A549 (cell line): ENCODE measurements around the gene FATE1. TPM values are rescaled to one million over a fixed set of nuclear protein-coding genes. Genes with fewer than 3 reads are reported as not detected.

Experiments
- ATAC-seq, 2 experiments: fragments of 200-7000 bp in 1 of 2; fragments of >200 bp in 1 of 2; cut with Nextera tagmentation in 1 of 2; cut with Tn5 transposase in 1 of 2; 3 replicates each; pipeline versions ENCODE4 v1.8.0 to v1.9.1; 2018 to 2020; ENCODE audit warnings: mild to moderate bottlenecking in 1 of 2, moderate library complexity in 1 of 2
- CTCF ChIA-PET: fragments of 300-600 bp; sonication (Branson Sonifier 250); formaldehyde crosslinking; extraction: SDS; loops from one replicate; lab custom pipeline; 2021; ENCODE audit warnings: antibody characterized with exemption, inconsistent platforms; lab: Yijun Ruan, JAX
- POLR2A ChIA-PET: fragments of 350-600 bp; formaldehyde crosslinking; extraction: SDS; loops from one replicate; lab custom pipeline; 2021; ENCODE audit warnings: antibody characterized with exemption, inconsistent platforms; lab: Yijun Ruan, JAX
- DNase-seq, 2 experiments: peaks; one replicate each; pipeline versions ENCODE4 v3.0.0 to v3.0.0-alpha.2; 2011 to 2016; ENCODE audit warnings: low read depth in 1 of 2, low spot score in 1 of 2
- FAIRE-seq: peaks from 2 replicates; lab custom pipeline; 2011; peaks lifted over from hg19 to GRCh38; lab: Jason Lieb, UNC
- H3K27ac ChIP-seq, 2 experiments: fragments of >200 bp; sonication (Bioruptor Twin); formaldehyde crosslinking; 3 replicates each; pipeline ENCODE4 v1.5.1; 2016 to 2017
- H3K4me1 ChIP-seq: fragments of >200 bp; sonication (Bioruptor Twin); formaldehyde crosslinking; 3 replicates; pipeline ENCODE4 v1.6.1; 2016
- H3K4me2 ChIP-seq: fragments of >200 bp; sonication (Bioruptor Twin); formaldehyde crosslinking; 3 replicates; pipeline ENCODE4 v1.6.1; 2016
- H3K4me3 ChIP-seq: fragments of >200 bp; sonication (Bioruptor Twin); formaldehyde crosslinking; 3 replicates; pipeline ENCODE4 v1.5.1; 2016
- H3K9me3 ChIP-seq: fragments of >200 bp; sonication (Bioruptor Twin); formaldehyde crosslinking; 3 replicates; pipeline ENCODE4 v1.6.1; 2016
- BHLHE40 ChIP-seq: IDR thresholded peaks from 2 replicates; pipeline ENCODE4 v1.6.1; 2012; ENCODE audit warnings: low read depth, low read length, inconsistent platforms
- CBX2 ChIP-seq: fragments of 200-600 bp; sonication (generic); IDR thresholded peaks from 2 replicates; pipeline ENCODE4 v1.6.1; 2016; ENCODE audit warnings: low read depth, mild to moderate bottlenecking, borderline replicate concordance
- CHD2 ChIP-seq: fragments of 150-350 bp; IDR thresholded peaks from 2 replicates; pipeline ENCODE4 v1.6.1; 2014; ENCODE audit warnings: low read length; ENCODE audit not compliant: partially characterized antibody
- EP300 ChIP-seq, 2 experiments: fragments of >200 bp; sonication (Bioruptor Twin); formaldehyde crosslinking; IDR thresholded peaks; 2 replicates in 1 of 2; 3 replicates in 1 of 2; pipeline ENCODE4 v1.6.1; 2016 to 2017
- ESRRA ChIP-seq: fragments of 150-350 bp; IDR thresholded peaks from 2 replicates; pipeline ENCODE4 v1.6.1; 2014; ENCODE audit warnings: mild to moderate bottlenecking, low read length, borderline replicate concordance
- FOSB ChIP-seq: fragments of 250-450 bp; sonication (Bioruptor Pico); IDR thresholded peaks from 2 replicates; pipeline ENCODE4 v1.5.0; 2020; ENCODE audit warnings: mild to moderate bottlenecking, moderate library complexity
- FOXS1 ChIP-seq: fragments of 250-450 bp; sonication (Bioruptor Pico); IDR thresholded peaks from 2 replicates; pipeline ENCODE4 v1.5.0; 2020; ENCODE audit warnings: mild to moderate bottlenecking, moderate library complexity
- HDAC2 ChIP-seq: fragments of 200-600 bp; sonication (generic); IDR thresholded peaks from 2 replicates; pipeline ENCODE4 v1.6.1; 2016
- HEYL ChIP-seq: fragments of 250-450 bp; sonication (Bioruptor Pico); IDR thresholded peaks from 2 replicates; pipeline ENCODE4 v1.8.0; 2021; ENCODE audit warnings: mild to moderate bottlenecking, moderate library complexity
- HOXB13 ChIP-seq: fragments of 250-450 bp; sonication (Bioruptor Pico); IDR thresholded peaks from 2 replicates; pipeline ENCODE4 v1.5.0; 2020; ENCODE audit warnings: low read depth, mild to moderate bottlenecking, moderate library complexity
- JUN ChIP-seq, 2 experiments: fragments of >200 bp; sonication (Bioruptor Twin); formaldehyde crosslinking; IDR thresholded peaks; 2 replicates in 1 of 2; 3 replicates in 1 of 2; pipeline ENCODE4 v1.6.1; 2016 to 2017
- KDM5A ChIP-seq: fragments of 200-600 bp; sonication (generic); IDR thresholded peaks from 2 replicates; pipeline ENCODE4 v1.6.1; 2016; ENCODE audit warnings: antibody characterized with exemption, mild to moderate bottlenecking
- MYC ChIP-seq: IDR thresholded peaks from 2 replicates; pipeline ENCODE4 v1.6.1; 2012; ENCODE audit warnings: mild to moderate bottlenecking, inconsistent platforms, low read length, improper control_type of control experiment, borderline replicate concordance
- NFE2L2 ChIP-seq: fragments of 150-350 bp; conservative IDR thresholded peaks from 2 replicates; pipeline ENCODE4 v1.6.1; 2014; ENCODE audit warnings: low read length
- NPAS2 ChIP-seq: fragments of 250-450 bp; sonication (Bioruptor Pico); IDR thresholded peaks from 2 replicates; pipeline ENCODE4 v1.8.0; 2022; ENCODE audit warnings: mild to moderate bottlenecking, moderate library complexity, borderline replicate concordance
- NR3C1 ChIP-seq: fragments of >200 bp; sonication (Bioruptor Twin); formaldehyde crosslinking; IDR thresholded peaks from 3 replicates; pipeline ENCODE4 v1.6.1; 2017
- PHF8 ChIP-seq: fragments of 200-600 bp; sonication (generic); IDR thresholded peaks from 2 replicates; pipeline ENCODE4 v1.6.1; 2016; ENCODE audit warnings: low read depth, mild to moderate bottlenecking, antibody characterized with exemption, moderate library complexity, borderline replicate concordance
- POLR2A ChIP-seq: IDR thresholded peaks from 2 replicates; pipeline ENCODE4 v1.6.1; 2012; ENCODE audit warnings: mild to moderate bottlenecking, low read length
- RARB ChIP-seq: fragments of 250-450 bp; sonication (Bioruptor Pico); IDR thresholded peaks from 2 replicates; pipeline ENCODE4 v1.8.0; 2021; ENCODE audit warnings: mild to moderate bottlenecking, moderate library complexity
- RCOR1 ChIP-seq: fragments of 150-350 bp; IDR thresholded peaks from 2 replicates; pipeline ENCODE4 v1.6.1; 2014; ENCODE audit warnings: antibody characterized with exemption, low read length, low read depth
- TP53 ChIP-seq: fragments of 250-450 bp; sonication (Bioruptor Pico); IDR thresholded peaks from 2 replicates; pipeline ENCODE4 v1.5.0; 2021; ENCODE audit warnings: mild to moderate bottlenecking, moderate library complexity
- ZC3H11A ChIP-seq: fragments of 450-650 bp; IDR thresholded peaks from 2 replicates; pipeline ENCODE4 v1.6.1; 2014; ENCODE audit warnings: antibody characterized with exemption, mild to moderate bottlenecking
- ZFP36 ChIP-seq: fragments of 450-650 bp; IDR thresholded peaks from 2 replicates; pipeline ENCODE4 v1.6.1; 2014; ENCODE audit warnings: borderline replicate concordance; ENCODE audit not compliant: partially characterized antibody
- ZSCAN20 ChIP-seq: fragments of 250-450 bp; sonication (Bioruptor Pico); IDR thresholded peaks from 2 replicates; pipeline ENCODE4 v1.8.0; 2022; ENCODE audit warnings: mild to moderate bottlenecking, moderate library complexity
- WGBS: methylation state at CpG from one replicate; pipeline ENCODE4 v1.1.6; 2017; ENCODE audit errors: missing lambda C conversion rate; 5-methylcytosine and 5-hydroxymethylcytosine counted together
- polyA plus RNA-seq, 4 experiments: library from polyadenylated mRNA; depleted of rRNA in 3 of 4; stranded (reverse); fragments of >200 nt; fragmentation: RNase III in 1 of 4; extraction: RNeasy Plus Mini Kit Qiagen cat#74134 plus additional on column Dnase treatment in 1 of 4; gene quantifications; 2 replicates in 3 of 4; 3 replicates in 1 of 4; pipeline ENCODE4 v1.2.3, GENCODE V29; 2011 to 2017
- TF ChIP-seq, protein P1 (sequence below): fragments of 150-350 bp; IDR thresholded peaks from 2 replicates; pipeline ENCODE4 v1.6.1; 2014; ENCODE audit warnings: low read depth, mild to moderate bottlenecking, low read length
- TF ChIP-seq, protein P2 (sequence below): fragments of >200 bp; sonication (Bioruptor Twin); formaldehyde crosslinking; IDR thresholded peaks from 3 replicates; pipeline ENCODE4 v1.6.1; 2016

The FATE1 gene
- polyA plus RNA-seq, 2 of the 4 experiments (the other 2 are of a cell fraction) = not detected

DNA sequence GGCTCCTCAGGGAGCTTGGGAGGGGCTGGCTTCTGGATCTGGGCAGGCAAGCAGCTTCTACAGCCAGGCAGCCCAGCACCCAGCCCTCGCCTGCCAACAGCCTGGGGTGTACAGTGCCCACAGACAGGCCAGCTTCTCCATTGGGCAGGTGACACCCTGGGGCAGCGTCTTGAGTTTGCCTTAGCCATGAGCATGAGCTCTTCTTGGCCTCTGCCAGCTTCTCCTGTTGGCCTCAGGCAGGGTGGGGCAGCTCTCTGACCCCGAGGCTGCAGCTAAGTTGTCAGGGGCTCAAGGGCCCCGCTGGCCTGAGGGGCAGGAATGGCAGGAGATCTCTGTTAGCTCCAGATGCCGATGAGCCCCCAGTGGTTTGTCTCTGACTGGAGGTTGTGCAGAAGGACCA is 10.9 kb downstream of the FATE1 start:
- FAIRE-seq (no peak), ATAC-seq (no peak), DNase-seq (no peak)
- Histone ChIP-seq H3K4me1 (no peaks in the 10 kb centered on the region), H3K4me3 (no peak overlapping the region), H3K4me2 (no peak overlapping the region), H3K27ac (no peak overlapping the region), H3K9me3 (no peaks in the 10 kb centered on the region)
- CTCF ChIA-PET = interaction anchor here (1.5 to 3.2 kb wide), 2 partner anchors 13 to 27 kb away, joined by 4 to 12 read pairs; no protein-coding TSS in a partner anchor
- no CpG with 5 or more reads among the region's 5 CpGs for WGBS
- TF ChIP-seq ZC3H11A (no peak), NR3C1 (no peak), RCOR1 (no peak), BHLHE40 (no peak), MYC (no peak), KDM5A (no peak), CHD2 (no peak), ESRRA (no peak), JUN (IDR thresholded peaks at IDR 0.05) (no peak)
- TF ChIP-seq, protein P1, sequence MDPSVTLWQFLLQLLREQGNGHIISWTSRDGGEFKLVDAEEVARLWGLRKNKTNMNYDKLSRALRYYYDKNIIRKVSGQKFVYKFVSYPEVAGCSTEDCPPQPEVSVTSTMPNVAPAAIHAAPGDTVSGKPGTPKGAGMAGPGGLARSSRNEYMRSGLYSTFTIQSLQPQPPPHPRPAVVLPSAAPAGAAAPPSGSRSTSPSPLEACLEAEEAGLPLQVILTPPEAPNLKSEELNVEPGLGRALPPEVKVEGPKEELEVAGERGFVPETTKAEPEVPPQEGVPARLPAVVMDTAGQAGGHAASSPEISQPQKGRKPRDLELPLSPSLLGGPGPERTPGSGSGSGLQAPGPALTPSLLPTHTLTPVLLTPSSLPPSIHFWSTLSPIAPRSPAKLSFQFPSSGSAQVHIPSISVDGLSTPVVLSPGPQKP = no peak
- POLR2A ChIA-PET = no interaction called here

DNA sequence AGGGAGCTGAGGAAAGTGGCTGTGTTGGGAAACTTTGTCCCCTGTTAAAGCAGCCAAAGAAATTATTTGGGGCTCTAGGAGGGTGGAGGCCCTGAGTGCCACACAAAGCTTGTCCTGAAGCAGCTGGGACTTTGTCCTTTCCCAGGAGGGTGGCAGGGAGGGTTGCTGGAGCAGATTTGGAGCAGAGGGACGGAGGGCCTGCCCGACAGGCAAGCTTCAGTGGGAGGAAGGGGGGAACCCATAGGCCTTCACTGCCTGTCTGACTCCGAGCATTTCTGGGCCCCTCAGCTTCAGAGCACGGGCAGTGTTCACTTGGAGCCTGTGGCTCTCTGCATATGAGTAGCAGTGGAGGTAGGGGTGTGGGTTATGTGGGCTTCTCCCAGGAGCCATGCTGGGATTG is 11.5 kb downstream of the FATE1 start:
- no peak for TF ChIP-seq NPAS2 (CRISPR knock-in tag)
- WGBS = 0% methylated on average over 2 of the region's 4 CpGs
- Histone ChIP-seq H3K27ac (no peak overlapping the region), H3K4me1 (no peaks in the 10 kb centered on the region), H3K4me3 (no peak overlapping the region), H3K4me2 (no peak overlapping the region), H3K9me3 (no peaks in the 10 kb centered on the region)
- FAIRE-seq = no peak
- POLR2A ChIA-PET = no interaction called here
- CTCF ChIA-PET = interaction anchor here (3.2 kb wide), 1 partner anchor 14 kb away, joined by 12 read pairs; no protein-coding TSS in a partner anchor
- no peak for DNase-seq
- no peak for ATAC-seq

DNA sequence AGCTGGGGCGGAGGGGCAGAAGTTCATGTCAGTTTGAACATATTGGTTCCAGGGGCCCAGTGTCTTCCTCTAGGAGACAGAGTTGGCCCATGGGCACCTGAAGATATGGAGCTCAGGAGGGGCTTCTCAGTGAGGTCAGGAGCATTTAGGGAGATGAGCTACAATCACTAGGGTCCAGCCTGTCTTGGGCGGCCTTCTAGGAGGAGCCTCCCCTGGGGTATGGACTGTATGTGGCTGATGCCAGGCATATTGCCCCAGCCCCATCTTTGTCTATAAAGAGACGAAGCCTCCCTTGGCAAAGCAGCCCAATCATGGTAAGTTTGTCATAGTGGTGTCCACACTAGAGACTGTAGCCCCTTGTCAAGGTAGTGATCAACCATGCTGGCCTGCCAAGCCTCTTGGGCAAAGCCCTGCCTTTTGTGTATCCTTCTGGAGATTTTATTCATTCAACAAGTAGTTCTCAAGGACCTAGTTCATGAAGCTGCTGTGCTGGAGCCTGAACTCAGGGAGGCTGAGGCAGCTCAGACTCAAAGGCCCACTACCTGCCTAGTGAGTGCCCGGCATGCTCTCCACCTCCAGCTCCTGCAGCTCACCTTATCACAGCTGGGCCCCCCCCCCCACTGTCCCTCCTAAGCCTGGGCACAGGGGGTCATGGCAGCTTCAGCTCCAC is 13.4 kb downstream of the FATE1 start:
- TF ChIP-seq HEYL (CRISPR knock-in tag) (no peak), ESRRA (no peak), ZSCAN20 (CRISPR knock-in tag) (no peak), CBX2 (no peak), TP53 (no peak), ZFP36 (no peak), BHLHE40 (no peak), HOXB13 (CRISPR knock-in tag) (no peak), FOSB (no peak), POLR2A (no peak), CHD2 (no peak), HDAC2 (no peak), PHF8 (no peak), EP300 (IDR thresholded peaks at IDR 0.05) (no peak), RARB (CRISPR knock-in tag) (no peak), NFE2L2 (no peak), FOXS1 (CRISPR knock-in tag) (no peak)
- TF ChIP-seq, protein P2, sequence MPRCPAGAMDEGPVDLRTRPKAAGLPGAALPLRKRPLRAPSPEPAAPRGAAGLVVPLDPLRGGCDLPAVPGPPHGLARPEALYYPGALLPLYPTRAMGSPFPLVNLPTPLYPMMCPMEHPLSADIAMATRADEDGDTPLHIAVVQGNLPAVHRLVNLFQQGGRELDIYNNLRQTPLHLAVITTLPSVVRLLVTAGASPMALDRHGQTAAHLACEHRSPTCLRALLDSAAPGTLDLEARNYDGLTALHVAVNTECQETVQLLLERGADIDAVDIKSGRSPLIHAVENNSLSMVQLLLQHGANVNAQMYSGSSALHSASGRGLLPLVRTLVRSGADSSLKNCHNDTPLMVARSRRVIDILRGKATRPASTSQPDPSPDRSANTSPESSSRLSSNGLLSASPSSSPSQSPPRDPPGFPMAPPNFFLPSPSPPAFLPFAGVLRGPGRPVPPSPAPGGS = no peak
- no peak overlapping the region for H3K4me2 ChIP-seq
- no peak for DNase-seq
- H3K27ac ChIP-seq = no peak overlapping the region
- no peak for ATAC-seq
- no peaks in the 10 kb centered on the region for H3K9me3 ChIP-seq
- POLR2A ChIA-PET = no interaction called here
- FAIRE-seq = no peak
- H3K4me1 ChIP-seq = no peaks in the 10 kb centered on the region
- no peak overlapping the region for H3K4me3 ChIP-seq
- CTCF ChIA-PET = no interaction called here
- WGBS = 23% methylated on average over 2 of the region's 4 CpGs
